ENCODE data around the gene NUP188.
A peak's percentile ranks its signal among the peaks of the same experiment; 100 is the strongest.

Gene NUP188

DNA sequence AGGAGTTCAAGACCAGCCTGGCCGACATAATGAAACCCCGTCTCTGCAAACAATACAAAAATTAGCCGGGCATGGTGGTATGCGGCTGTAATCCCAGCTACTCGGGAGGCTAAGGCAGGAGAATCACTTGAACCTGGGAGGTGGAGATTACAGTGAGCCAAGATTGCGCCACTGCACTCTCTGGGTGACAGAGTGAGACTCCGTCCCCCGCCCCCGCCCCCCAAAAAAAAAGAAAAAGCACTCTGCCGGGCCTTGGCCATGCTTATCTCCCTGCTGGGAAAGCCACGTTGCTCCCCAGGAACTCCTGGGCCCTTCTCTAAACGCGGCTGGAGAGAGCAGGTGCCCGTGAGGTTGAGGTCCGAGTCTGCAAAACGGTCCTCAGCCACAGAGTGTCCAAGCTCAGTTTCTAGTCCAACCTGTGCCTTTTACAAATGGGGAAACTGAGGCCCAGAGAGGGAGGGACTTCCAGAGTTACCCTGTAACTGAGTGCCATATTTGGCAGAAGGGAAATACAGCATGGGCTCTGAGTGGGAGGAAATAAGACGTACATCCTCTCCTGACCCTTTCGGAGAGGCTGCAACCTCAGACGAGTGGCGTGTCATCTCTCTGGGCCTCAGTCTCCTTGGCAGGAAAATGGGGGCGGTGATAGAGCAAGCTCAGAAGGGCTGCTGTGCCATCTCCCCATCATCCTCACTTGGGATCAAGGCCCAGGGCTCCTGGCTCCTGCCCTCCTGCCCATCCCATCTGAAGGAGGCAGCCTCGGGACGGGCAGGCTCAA lies 33.3 kb upstream of the NUP188 start:
- peak in 1 of 2 donors; percentile 55 for DNase-seq

DNA sequence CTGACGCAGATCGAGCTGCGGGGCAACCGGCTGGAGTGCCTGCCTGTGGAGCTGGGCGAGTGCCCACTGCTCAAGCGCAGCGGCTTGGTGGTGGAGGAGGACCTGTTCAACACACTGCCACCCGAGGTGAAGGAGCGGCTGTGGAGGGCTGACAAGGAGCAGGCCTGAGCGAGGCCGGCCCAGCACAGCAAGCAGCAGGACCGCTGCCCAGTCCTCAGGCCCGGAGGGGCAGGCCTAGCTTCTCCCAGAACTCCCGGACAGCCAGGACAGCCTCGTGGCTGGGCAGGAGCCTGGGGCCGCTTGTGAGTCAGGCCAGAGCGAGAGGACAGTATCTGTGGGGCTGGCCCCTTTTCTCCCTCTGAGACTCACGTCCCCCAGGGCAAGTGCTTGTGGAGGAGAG lies 31.3 kb upstream of the NUP188 start:
- no peak for DNase-seq

GRCh38 chr9:128916745-128917144 lies 30.8 kb upstream of the NUP188 start:
- no peak for DNase-seq

- no peak for DNase-seq
Measured at GRCh38 chr9:128917151-128917849, 30.2 kb upstream of the NUP188 start.

DNA sequence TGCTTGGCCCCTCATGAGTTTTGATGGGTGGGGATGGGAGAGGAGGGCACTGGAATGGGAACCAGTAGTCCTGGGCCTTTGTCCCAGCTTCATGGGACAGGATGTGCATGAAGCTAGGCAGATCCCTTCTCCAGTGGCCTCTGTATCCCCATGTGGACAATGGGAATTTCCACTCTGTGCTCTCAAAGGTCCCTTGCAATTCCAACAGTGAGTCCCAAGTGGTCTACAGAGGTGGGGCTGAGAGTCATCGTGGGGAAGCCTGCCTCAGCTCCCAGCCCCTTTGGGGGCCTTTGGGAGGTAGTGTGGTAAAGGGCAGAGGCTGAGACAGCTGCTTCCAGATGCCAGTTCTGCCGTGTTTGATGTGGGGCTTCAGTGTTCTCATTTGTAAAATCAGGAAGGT lies 28.6 kb upstream of the NUP188 start:
- DNase-seq: no peak

GRCh38 chr9:128919402-128920089 lies 28.0 kb upstream of the NUP188 start:
- no peak for DNase-seq

GRCh38 chr9:128920381-128921058 lies 27.0 kb upstream of the NUP188 start, which contains the start of gene PHYHD1:
Gene PHYHD1 (plus strand): TSS chr9:128920982. CDS start chr9:128922324, 1,342 bp downstream.
- no peak for DNase-seq

GRCh38 chr9:128921881-128922763 lies 25.4 kb upstream of the NUP188 start:
- no peak for DNase-seq

GRCh38 chr9:128923493-128923883 lies 24.0 kb upstream of the NUP188 start:
- DNase-seq: no peak

DNA sequence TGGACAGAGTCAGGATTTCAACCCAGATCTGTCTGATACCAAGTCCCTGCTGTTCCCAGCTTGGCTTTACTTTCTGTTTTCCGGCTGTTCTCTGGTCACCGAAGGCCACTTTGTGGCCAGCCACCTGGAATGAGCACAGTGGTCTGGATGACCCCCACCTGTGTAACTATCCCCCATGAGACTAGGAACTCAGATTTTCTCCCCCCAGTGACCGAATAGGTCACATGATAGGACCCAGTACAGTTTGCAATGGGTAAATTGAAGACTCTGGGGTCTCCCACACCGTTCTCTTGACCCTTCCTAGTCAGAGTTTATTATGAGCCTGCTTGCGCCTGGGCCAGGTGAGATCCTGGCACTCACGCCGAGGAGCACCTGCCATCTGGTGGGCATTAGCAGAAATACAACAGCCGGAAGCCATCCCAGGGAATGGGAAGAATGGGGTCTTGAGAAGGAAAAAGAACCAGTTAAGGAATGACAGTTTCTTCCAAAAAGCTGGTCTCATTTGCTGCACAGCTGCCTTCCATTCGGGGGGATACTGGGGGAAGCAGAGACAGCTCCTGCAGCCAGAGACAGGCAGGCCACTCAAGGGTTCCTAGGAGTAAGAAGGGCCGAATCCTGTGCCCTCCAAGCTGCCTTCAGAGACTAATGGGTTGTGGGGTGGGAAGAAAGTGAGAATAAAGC lies 19.6 kb upstream of the NUP188 start:
- DNase-seq: peak; percentile 9 to 28

- DNase-seq: no peak
Measured at GRCh38 chr9:128928624-128929023, 18.9 kb upstream of the NUP188 start.

- DNase-seq: no peak
Measured at GRCh38 chr9:128929560-128929959, 17.9 kb upstream of the NUP188 start.

- no peak for DNase-seq
Measured at GRCh38 chr9:128933731-128934130, 13.8 kb upstream of the NUP188 start.

GRCh38 chr9:128936171-128936865 lies 11.2 kb upstream of the NUP188 start:
- DNase-seq: no peak

DNA sequence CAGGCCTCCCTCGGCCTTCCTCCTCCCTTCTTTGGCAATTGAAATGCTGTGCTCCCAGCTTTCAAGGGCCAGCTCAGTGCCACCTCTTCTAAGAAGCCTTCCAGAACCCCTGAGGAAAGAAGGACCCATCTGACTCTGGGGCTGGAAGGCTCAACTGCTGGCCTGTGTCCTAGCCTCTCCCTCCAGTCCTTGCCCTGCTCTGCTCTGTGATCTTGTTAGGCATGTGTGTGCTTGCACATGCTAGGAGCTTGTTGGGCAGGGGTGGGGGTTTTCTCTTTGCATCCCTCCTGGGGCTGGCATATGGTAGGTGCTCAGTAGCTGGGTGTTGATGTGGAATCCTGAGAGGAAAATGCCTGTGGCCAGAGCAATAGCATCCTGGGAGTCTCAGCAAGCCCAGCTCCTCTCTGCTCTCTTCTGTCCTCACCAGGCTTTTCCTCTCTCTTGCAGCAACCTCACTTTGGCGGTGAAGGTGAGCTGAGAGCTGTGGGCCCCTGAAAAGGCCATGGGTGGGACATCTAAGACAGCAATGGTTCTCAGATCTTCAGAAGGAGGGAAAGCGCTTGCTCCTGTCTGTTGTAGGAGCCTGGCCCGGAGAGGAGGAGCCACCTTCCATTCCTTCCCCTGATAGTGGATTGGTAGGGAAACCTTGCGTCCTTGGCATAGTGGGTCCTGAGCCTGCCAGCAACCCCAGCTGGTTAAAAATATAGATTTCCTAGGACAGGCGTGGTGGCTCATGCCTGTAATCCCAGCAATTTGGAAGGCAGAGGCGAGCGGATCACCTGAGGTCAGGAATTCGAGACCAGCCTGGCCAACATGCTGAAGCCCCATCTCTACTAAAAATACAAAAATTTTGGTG lies 10.0 kb upstream of the NUP188 start:
- DNase-seq: no peak

DNA sequence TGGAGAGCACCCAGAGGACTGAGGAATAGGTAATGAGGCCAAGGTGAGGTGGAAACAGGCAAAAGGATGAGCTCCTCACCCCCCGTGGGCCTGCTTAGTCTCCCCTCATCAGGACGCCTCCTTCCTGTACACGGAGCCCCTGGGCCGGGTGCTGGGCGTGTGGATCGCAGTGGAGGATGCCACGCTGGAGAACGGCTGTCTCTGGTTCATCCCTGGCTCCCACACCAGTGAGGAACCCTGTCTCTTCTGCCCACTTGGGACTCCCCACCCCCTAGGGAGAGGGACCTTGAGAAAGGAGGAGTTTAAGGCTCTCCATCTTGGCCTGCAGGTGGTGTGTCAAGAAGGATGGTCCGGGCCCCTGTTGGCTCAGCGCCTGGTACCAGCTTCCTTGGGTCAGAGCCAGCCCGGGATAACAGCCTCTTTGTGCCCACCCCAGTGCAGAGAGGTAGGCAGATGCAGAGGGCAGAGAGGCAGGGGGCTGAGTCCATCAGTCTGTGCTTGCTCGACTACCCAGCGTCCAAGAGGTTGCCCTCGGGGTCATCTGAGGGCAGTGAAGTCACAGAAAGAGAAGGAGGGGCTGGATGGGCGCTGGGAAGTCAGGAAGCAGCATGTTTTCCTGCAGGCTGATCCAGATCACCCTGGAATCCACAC lies 7.1 kb upstream of the NUP188 start:
- no peak for DNase-seq

DNA sequence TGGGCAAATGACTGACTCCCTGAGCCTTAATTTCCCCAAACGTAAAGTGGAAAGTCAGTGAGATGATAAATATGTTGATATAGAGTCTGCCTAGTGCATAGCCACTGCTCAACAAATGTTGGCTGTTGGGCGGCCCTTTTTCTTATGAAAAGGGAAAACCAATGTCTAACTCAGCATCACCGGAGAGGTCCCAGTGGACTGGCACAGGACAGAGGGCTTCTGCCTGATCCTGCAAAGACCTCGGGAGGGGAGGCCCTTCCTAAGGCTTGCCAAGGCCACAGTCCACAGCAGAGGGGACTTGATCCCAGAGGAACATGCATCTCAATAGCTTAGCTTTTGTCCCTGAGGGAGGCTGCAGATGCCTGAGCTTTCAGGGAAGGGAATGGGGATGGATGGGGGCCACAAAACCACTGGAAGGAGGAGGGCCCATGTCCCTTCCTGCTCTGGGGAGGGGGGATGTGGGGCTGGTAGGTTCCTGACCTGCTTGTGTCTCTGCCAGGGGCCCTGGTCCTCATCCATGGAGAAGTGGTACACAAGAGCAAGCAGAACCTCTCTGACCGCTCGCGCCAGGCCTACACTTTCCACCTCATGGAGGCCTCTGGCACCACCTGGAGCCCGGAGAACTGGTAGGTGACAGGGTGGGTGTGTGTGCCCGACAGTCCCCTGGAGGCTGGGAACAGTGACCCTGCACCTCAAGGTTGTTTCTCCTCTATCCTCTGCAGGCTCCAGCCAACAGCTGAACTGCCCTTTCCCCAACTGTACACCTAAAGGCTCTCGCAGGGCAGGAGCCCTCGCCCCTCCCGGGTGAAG lies 6.3 kb upstream of the NUP188 start:
- DNase-seq: no peak

Measured in inflammatory macrophage (primary cell).